Measurements from ENCODE around the gene KRTAP4-11. TPM values are rescaled to one million over a fixed set of nuclear protein-coding genes. Genes with fewer than 3 reads are reported as not detected.
"Not testable (repeated sequence)": the region's sequence is repeated elsewhere in the genome, so short reads cannot be mapped to it uniquely, and the experiment has no call there.

KRTAP4-11 gene
- total RNA-seq, 2 experiments from 2014 or later = not detected

DNA sequence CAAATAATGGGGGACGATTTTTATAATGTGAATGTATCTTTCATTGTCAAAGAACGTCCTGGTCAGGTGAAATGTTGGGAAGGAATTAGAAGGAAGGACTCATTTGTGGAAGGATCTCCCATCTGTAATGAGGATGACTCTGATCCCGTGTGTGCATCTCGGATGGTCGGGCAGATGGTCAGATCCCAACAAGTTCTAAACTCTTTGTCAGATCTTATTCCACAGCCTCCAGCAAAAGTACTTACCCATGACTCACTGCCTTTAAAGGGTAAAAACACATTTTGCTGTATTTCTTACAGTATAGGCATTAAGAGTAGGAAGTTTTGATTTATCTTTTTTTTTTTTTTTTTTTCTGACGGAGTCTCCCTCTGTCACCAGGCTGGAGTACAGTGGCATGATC lies 19.7 kb downstream of the KRTAP4-11 start:
- POLR2A ChIA-PET = no interaction called here
- Histone ChIP-seq H2AFZ (ENCODE audit: low read length) (no peak overlapping the region), H3K4me2 (ENCODE audit: low read length) (no peak overlapping the region), H3K36me3 (ENCODE audit: insufficient read depth, low read length) (no peaks in the 10 kb centered on the region), H3K9me3 (ENCODE audit: low read length) (no peaks in the 10 kb centered on the region), H3K27ac (ENCODE audit: low read depth, low read length, poor library complexity, severe bottlenecking) (no peak overlapping the region), H3K79me2 (ENCODE audit: insufficient read depth, low read depth, low read length) (no peaks in the 10 kb centered on the region), H3K4me1 (ENCODE audit: insufficient read depth, low read length, poor library complexity, severe bottlenecking) (no peaks in the 10 kb centered on the region), H3K9me2 (ENCODE audit: insufficient read depth, low read length) (no peaks in the 10 kb centered on the region), H3K4me3 (ENCODE audit: low read depth, low read length, poor library complexity, severe bottlenecking) (no peak overlapping the region), H4K20me1 (ENCODE audit: insufficient read depth, low read length) (no peaks in the 10 kb centered on the region)
- no peak for DNase-seq (ENCODE audit: low spot score)
- no peak for TF ChIP-seq EZH2phosphoT487 (IDR thresholded peaks at IDR 0.05; ENCODE audit: borderline replicate concordance, low read depth, low read length)
- TF ChIP-seq, protein P1, sequence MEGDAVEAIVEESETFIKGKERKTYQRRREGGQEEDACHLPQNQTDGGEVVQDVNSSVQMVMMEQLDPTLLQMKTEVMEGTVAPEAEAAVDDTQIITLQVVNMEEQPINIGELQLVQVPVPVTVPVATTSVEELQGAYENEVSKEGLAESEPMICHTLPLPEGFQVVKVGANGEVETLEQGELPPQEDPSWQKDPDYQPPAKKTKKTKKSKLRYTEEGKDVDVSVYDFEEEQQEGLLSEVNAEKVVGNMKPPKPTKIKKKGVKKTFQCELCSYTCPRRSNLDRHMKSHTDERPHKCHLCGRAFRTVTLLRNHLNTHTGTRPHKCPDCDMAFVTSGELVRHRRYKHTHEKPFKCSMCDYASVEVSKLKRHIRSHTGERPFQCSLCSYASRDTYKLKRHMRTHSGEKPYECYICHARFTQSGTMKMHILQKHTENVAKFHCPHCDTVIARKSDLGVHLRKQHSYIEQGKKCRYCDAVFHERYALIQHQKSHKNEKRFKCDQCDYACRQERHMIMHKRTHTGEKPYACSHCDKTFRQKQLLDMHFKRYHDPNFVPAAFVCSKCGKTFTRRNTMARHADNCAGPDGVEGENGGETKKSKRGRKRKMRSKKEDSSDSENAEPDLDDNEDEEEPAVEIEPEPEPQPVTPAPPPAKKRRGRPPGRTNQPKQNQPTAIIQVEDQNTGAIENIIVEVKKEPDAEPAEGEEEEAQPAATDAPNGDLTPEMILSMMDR (conservative IDR thresholded peaks at IDR 0.05; ENCODE audit: low read length) = no peak
- no TSS peak for BruUV-seq (replicated peaks)
- intact Hi-C loops (cut with micrococcal nuclease; ENCODE audit: unreplicated experiment) = no loop called here
- CTCF ChIA-PET (ENCODE audit: unreplicated experiment) = no interaction called here

DNA sequence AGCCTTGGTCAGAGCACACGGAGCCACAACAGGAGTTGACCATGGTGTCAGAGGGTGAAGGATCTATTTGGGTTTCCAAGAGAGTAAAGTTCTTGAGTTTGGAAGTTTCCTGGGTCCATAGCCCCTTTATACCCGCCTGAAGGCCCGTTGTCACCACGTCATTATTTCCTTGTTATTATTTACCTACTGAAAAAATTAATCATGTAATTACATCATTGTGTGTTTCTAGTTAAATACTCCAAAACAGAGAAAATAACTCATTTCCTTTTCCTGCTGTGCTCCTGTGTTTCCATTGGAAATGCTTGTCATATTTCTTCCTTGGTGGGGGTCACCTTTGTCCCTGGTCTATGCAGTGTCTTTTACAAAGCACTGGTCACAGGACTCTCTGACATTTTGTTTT lies 20.1 kb downstream of the KRTAP4-11 start, which contains the start of gene KRTAP4-8:
KRTAP4-8 (minus strand) TSS at position 101 of the 400 bp plus-strand sequence; CDS start at position 43, 58 bp downstream.
- POLR2A ChIA-PET = no interaction called here
- CTCF ChIA-PET (ENCODE audit: unreplicated experiment) = no interaction called here
- Histone ChIP-seq H3K4me3 (ENCODE audit: low read depth, low read length, poor library complexity, severe bottlenecking) (no peak within 1 kb of the TSS), H4K20me1 (ENCODE audit: insufficient read depth, low read length) (no peaks in the 10 kb centered on the region), H3K4me2 (ENCODE audit: low read length) (no peak within 1 kb of the TSS), H2AFZ (ENCODE audit: low read length) (no peak within 1 kb of the TSS), H3K9me2 (ENCODE audit: insufficient read depth, low read length) (no peaks in the 10 kb centered on the region), H3K27ac (ENCODE audit: low read depth, low read length, poor library complexity, severe bottlenecking) (no peak within 1 kb of the TSS), H3K9me3 (ENCODE audit: low read length) (no peaks in the 10 kb centered on the region), H3K4me1 (ENCODE audit: insufficient read depth, low read length, poor library complexity, severe bottlenecking) (no peaks in the 10 kb centered on the region), H3K36me3 (ENCODE audit: insufficient read depth, low read length) (no peaks in the 10 kb centered on the region), H3K79me2 (ENCODE audit: insufficient read depth, low read depth, low read length) (no peaks in the 10 kb centered on the region)
- no peak for TF ChIP-seq EZH2phosphoT487 (IDR thresholded peaks at IDR 0.05; ENCODE audit: borderline replicate concordance, low read depth, low read length)
- TF ChIP-seq, protein P1 (conservative IDR thresholded peaks at IDR 0.05; ENCODE audit: low read length) = no peak
- intact Hi-C loops (cut with micrococcal nuclease; ENCODE audit: unreplicated experiment) = no loop called here
- no peak for DNase-seq (ENCODE audit: low spot score)
- BruUV-seq (replicated peaks) = no TSS peak

DNA sequence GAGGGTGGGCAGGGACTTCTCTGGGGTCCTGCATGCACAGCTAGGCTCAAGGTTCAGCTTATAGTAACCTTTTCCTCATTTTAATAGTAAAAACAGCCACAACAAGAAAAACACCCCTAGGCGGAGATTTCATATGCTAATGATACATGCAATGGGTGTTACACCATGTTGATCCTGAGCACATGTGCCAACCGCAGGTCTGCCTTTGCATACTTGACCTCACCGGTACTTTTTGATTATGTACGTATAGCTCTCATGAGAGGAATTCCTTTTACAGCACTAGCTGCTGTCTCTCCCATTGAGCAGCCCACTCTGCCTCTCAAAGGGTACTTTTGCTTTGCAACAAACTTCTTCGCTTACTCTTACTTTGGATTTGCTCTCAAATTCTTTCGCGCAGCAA lies 22.1 kb downstream of the KRTAP4-11 start:
- Histone ChIP-seq H4K20me1 (ENCODE audit: insufficient read depth, low read length) (no peaks in the 10 kb centered on the region), H3K4me1 (ENCODE audit: insufficient read depth, low read length, poor library complexity, severe bottlenecking) (no peaks in the 10 kb centered on the region), H3K27ac (ENCODE audit: low read depth, low read length, poor library complexity, severe bottlenecking) (no peak overlapping the region), H2AFZ (ENCODE audit: low read length) (no peak overlapping the region), H3K9me3 (ENCODE audit: low read length) (no peaks in the 10 kb centered on the region), H3K36me3 (ENCODE audit: insufficient read depth, low read length) (no peaks in the 10 kb centered on the region), H3K4me2 (ENCODE audit: low read length) (no peak overlapping the region), H3K9me2 (ENCODE audit: insufficient read depth, low read length) (no peaks in the 10 kb centered on the region), H3K4me3 (ENCODE audit: low read depth, low read length, poor library complexity, severe bottlenecking) (no peak overlapping the region), H3K79me2 (ENCODE audit: insufficient read depth, low read depth, low read length) (no peaks in the 10 kb centered on the region)
- TF ChIP-seq EZH2phosphoT487 (IDR thresholded peaks at IDR 0.05; ENCODE audit: borderline replicate concordance, low read depth, low read length) = no peak
- TF ChIP-seq, protein P1 (conservative IDR thresholded peaks at IDR 0.05; ENCODE audit: low read length) = no peak
- CTCF ChIA-PET (ENCODE audit: unreplicated experiment) = no interaction called here
- no TSS peak for BruUV-seq (replicated peaks)
- POLR2A ChIA-PET = no interaction called here
- no peak for DNase-seq (ENCODE audit: low spot score)
- intact Hi-C loops (cut with micrococcal nuclease; ENCODE audit: unreplicated experiment) = no loop called here

DNA sequence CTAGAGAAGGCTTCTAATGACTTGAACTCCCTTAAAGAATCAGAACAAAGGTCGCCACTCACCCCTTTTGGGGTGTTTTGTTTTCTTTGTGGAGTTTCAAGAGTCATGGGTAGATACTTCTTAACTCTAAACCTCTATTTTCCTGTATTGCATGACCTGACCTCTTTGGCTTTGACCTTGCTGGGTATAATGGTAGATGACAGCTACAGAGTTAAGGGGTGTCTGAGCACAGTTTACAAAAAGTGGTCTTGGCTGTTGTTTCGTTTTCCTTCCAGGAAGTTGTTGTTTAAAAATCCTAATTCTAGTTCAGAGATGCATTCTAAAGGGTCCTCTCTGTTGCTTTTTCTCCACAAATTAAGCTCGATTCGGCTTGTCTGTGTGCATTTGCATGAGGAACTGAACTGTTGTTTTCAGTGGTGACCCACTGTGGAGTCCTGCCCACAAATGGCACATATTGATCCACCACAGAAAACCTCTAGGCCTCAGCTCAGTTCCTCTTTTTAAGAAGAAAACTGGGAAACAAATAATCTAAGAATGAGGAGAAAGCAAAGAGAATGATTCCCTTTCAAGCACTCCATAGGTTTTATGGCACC lies 29.3 kb downstream of the KRTAP4-11 start:
- H3K4me2 ChIP-seq (ENCODE audit: low read length); H3K36me3 ChIP-seq (ENCODE audit: insufficient read depth, low read length); H3K79me2 ChIP-seq (ENCODE audit: insufficient read depth, low read depth, low read length); CTCF ChIA-PET (ENCODE audit: unreplicated experiment); H3K9me2 ChIP-seq (ENCODE audit: insufficient read depth, low read length); H3K4me3 ChIP-seq (ENCODE audit: low read depth, low read length, poor library complexity, severe bottlenecking); POLR2A ChIA-PET; H2AFZ ChIP-seq (ENCODE audit: low read length); H3K9me3 ChIP-seq (ENCODE audit: low read length); H3K27ac ChIP-seq (ENCODE audit: low read depth, low read length, poor library complexity, severe bottlenecking); H3K4me1 ChIP-seq (ENCODE audit: insufficient read depth, low read length, poor library complexity, severe bottlenecking); BruUV-seq (replicated peaks); intact Hi-C loops (cut with micrococcal nuclease; ENCODE audit: unreplicated experiment); H4K20me1 ChIP-seq (ENCODE audit: insufficient read depth, low read length); DNase-seq (ENCODE audit: low spot score): not testable (repeated sequence)
